Measurements from ENCODE around the gene OR2A25.
"Not testable (repeated sequence)": the region's sequence is repeated elsewhere in the genome, so short reads cannot be mapped to it uniquely, and the experiment has no call there.

OR2A25 gene

GRCh38 chr7:144038887-144039286 is 30.7 kb upstream of the OR2A25 start:
- Mint-ChIP-seq H3K27ac (no peak overlapping the region), H3K36me3 (ENCODE audit: low read depth) (no peaks in the 10 kb centered on the region), H3K4me3 (no peak overlapping the region), H3K9me3 (no peaks in the 10 kb centered on the region), H3K4me1 (ENCODE audit: low read depth) (no peaks in the 10 kb centered on the region), H3K27me3 (ENCODE audit: low read depth) (peaks cover 3% of the 10 kb centered on the region)
- no peak for DNase-seq (ENCODE audit: low spot score)

GRCh38 chr7:144048648-144049047 is 21.0 kb upstream of the OR2A25 start, which contains the start of gene OR2A5:
TSS of gene OR2A5 (plus strand) at chr7:144048948. CDS start at chr7:144050402, 1,454 bp downstream.
- H3K27me3 Mint-ChIP-seq (ENCODE audit: low read depth): no peaks in the 10 kb centered on the region
- H3K9me3 Mint-ChIP-seq: no peaks in the 10 kb centered on the region
- H3K4me3 Mint-ChIP-seq: no peak within 1 kb of the TSS
- H3K27ac Mint-ChIP-seq: no peak within 1 kb of the TSS
- no peaks in the 10 kb centered on the region for H3K4me1 Mint-ChIP-seq (ENCODE audit: low read depth)
- no peaks in the 10 kb centered on the region for H3K36me3 Mint-ChIP-seq (ENCODE audit: low read depth)
- DNase-seq (ENCODE audit: low spot score): no peak

GRCh38 chr7:144049491-144049890 is 20.1 kb upstream of the OR2A25 start:
- DNase-seq (ENCODE audit: low spot score): no peak
- H3K9me3 Mint-ChIP-seq: no peaks in the 10 kb centered on the region
- no peak overlapping the region for H3K4me3 Mint-ChIP-seq
- H3K4me1 Mint-ChIP-seq (ENCODE audit: low read depth): no peaks in the 10 kb centered on the region
- H3K36me3 Mint-ChIP-seq (ENCODE audit: low read depth): no peaks in the 10 kb centered on the region
- no peak overlapping the region for H3K27ac Mint-ChIP-seq
- no peaks in the 10 kb centered on the region for H3K27me3 Mint-ChIP-seq (ENCODE audit: low read depth)

GRCh38 chr7:144050093-144050492 is 19.5 kb upstream of the OR2A25 start:
- Mint-ChIP-seq H3K9me3 (no peaks in the 10 kb centered on the region), H3K27me3 (ENCODE audit: low read depth) (no peaks in the 10 kb centered on the region), H3K4me3 (no peak overlapping the region), H3K27ac (no peak overlapping the region), H3K36me3 (ENCODE audit: low read depth) (no peaks in the 10 kb centered on the region), H3K4me1 (ENCODE audit: low read depth) (no peaks in the 10 kb centered on the region)
- no peak for DNase-seq (ENCODE audit: low spot score)

GRCh38 chr7:144050884-144051283 is 18.7 kb upstream of the OR2A25 start:
- H3K27ac Mint-ChIP-seq; H3K9me3 Mint-ChIP-seq; H3K4me3 Mint-ChIP-seq; H3K27me3 Mint-ChIP-seq (ENCODE audit: low read depth); H3K36me3 Mint-ChIP-seq (ENCODE audit: low read depth); H3K4me1 Mint-ChIP-seq (ENCODE audit: low read depth); DNase-seq (ENCODE audit: low spot score): not testable (repeated sequence)

GRCh38 chr7:144057954-144058353 is 11.7 kb upstream of the OR2A25 start:
- Mint-ChIP-seq H3K9me3 (no peaks in the 10 kb centered on the region), H3K27me3 (ENCODE audit: low read depth) (no peaks in the 10 kb centered on the region), H3K4me3 (no peak overlapping the region), H3K27ac (no peak overlapping the region), H3K36me3 (ENCODE audit: low read depth) (no peaks in the 10 kb centered on the region), H3K4me1 (ENCODE audit: low read depth) (no peaks in the 10 kb centered on the region)
- no peak for DNase-seq (ENCODE audit: low spot score)

GRCh38 chr7:144063710-144064109 is 5.9 kb upstream of the OR2A25 start:
- DNase-seq (ENCODE audit: low spot score): no peak
- Mint-ChIP-seq H3K9me3 (no peaks in the 10 kb centered on the region), H3K4me1 (ENCODE audit: low read depth) (no peaks in the 10 kb centered on the region), H3K36me3 (ENCODE audit: low read depth) (no peaks in the 10 kb centered on the region), H3K27me3 (ENCODE audit: low read depth) (peaks cover 3% of the 10 kb centered on the region), H3K27ac (no peak overlapping the region), H3K4me3 (no peak overlapping the region)

GRCh38 chr7:144069953-144070352 is 342 bp downstream of the OR2A25 start:
- no peaks in the 10 kb centered on the region for H3K36me3 Mint-ChIP-seq (ENCODE audit: low read depth)
- H3K4me1 Mint-ChIP-seq (ENCODE audit: low read depth): no peaks in the 10 kb centered on the region
- no peak for DNase-seq (ENCODE audit: low spot score)
- peaks cover 3% of the 10 kb centered on the region for H3K27me3 Mint-ChIP-seq (ENCODE audit: low read depth)
- H3K9me3 Mint-ChIP-seq: no peaks in the 10 kb centered on the region
- H3K27ac Mint-ChIP-seq: no peak overlapping the region
- no peak overlapping the region for H3K4me3 Mint-ChIP-seq

GRCh38 chr7:144074374-144074773 is 4.8 kb downstream of the OR2A25 start:
- no peak for DNase-seq (ENCODE audit: low spot score)
- no peak overlapping the region for H3K4me3 Mint-ChIP-seq
- H3K9me3 Mint-ChIP-seq: no peaks in the 10 kb centered on the region
- no peaks in the 10 kb centered on the region for H3K4me1 Mint-ChIP-seq (ENCODE audit: low read depth)
- H3K27me3 Mint-ChIP-seq (ENCODE audit: low read depth): no peaks in the 10 kb centered on the region
- no peaks in the 10 kb centered on the region for H3K36me3 Mint-ChIP-seq (ENCODE audit: low read depth)
- H3K27ac Mint-ChIP-seq: no peak overlapping the region

- no peak within 1 kb of the TSS for H3K27ac Mint-ChIP-seq
- H3K36me3 Mint-ChIP-seq (ENCODE audit: low read depth): no peaks in the 10 kb centered on the region
- DNase-seq (ENCODE audit: low spot score): no peak
- peaks cover 2% of the 10 kb centered on the region for H3K27me3 Mint-ChIP-seq (ENCODE audit: low read depth)
- H3K4me1 Mint-ChIP-seq (ENCODE audit: low read depth): no peaks in the 10 kb centered on the region
- H3K9me3 Mint-ChIP-seq: peaks cover 4% of the 10 kb centered on the region
- no peak within 1 kb of the TSS for H3K4me3 Mint-ChIP-seq
These were observed 16.4 kb downstream of the OR2A25 start, which contains the start of gene OR2A12 for GRCh38 chr7:144085978-144086377. TSS of gene OR2A12 (plus strand) at chr7:144086278. CDS start at chr7:144095108, 8,830 bp downstream.

- Mint-ChIP-seq H3K27ac (no peak overlapping the region), H3K9me3 (peaks cover 8% of the 10 kb centered on the region), H3K27me3 (ENCODE audit: low read depth) (peaks cover 2% of the 10 kb centered on the region), H3K4me3 (no peak overlapping the region), H3K4me1 (ENCODE audit: low read depth) (no peaks in the 10 kb centered on the region), H3K36me3 (ENCODE audit: low read depth) (no peaks in the 10 kb centered on the region)
- DNase-seq (ENCODE audit: low spot score): no peak
These were observed 17.1 kb downstream of the OR2A25 start for GRCh38 chr7:144086730-144087129.

- H3K27ac Mint-ChIP-seq: no peak overlapping the region
- H3K9me3 Mint-ChIP-seq: peaks cover 8% of the 10 kb centered on the region
- no peaks in the 10 kb centered on the region for H3K36me3 Mint-ChIP-seq (ENCODE audit: low read depth)
These were observed 17.6 kb downstream of the OR2A25 start for GRCh38 chr7:144087230-144087629.

GRCh38 chr7:144090667-144091066 is 21.1 kb downstream of the OR2A25 start:
- no peaks in the 10 kb centered on the region for H3K4me1 Mint-ChIP-seq (ENCODE audit: low read depth)
- no peak overlapping the region for H3K27ac Mint-ChIP-seq
- H3K36me3 Mint-ChIP-seq (ENCODE audit: low read depth): no peaks in the 10 kb centered on the region
- H3K9me3 Mint-ChIP-seq: peaks cover 8% of the 10 kb centered on the region
- peaks cover 2% of the 10 kb centered on the region for H3K27me3 Mint-ChIP-seq (ENCODE audit: low read depth)
- no peak overlapping the region for H3K4me3 Mint-ChIP-seq
- no peak for DNase-seq (ENCODE audit: low spot score)

More at GRCh38 chr7:144087230-144087629, 17.6 kb downstream of the OR2A25 start:
- Mint-ChIP-seq H3K27me3 (ENCODE audit: low read depth) (peaks cover 2% of the 10 kb centered on the region), H3K4me1 (ENCODE audit: low read depth) (no peaks in the 10 kb centered on the region), H3K4me3 (no peak overlapping the region)
- no peak for DNase-seq (ENCODE audit: low spot score)

GRCh38 chr7:144098776-144099175 is 29.2 kb downstream of the OR2A25 start:
- H3K4me1 Mint-ChIP-seq (ENCODE audit: low read depth): no peaks in the 10 kb centered on the region
- H3K27ac Mint-ChIP-seq: no peak overlapping the region
- no peaks in the 10 kb centered on the region for H3K36me3 Mint-ChIP-seq (ENCODE audit: low read depth)
- no peak for DNase-seq (ENCODE audit: low spot score)
- no peaks in the 10 kb centered on the region for H3K9me3 Mint-ChIP-seq
- peaks cover 3% of the 10 kb centered on the region for H3K27me3 Mint-ChIP-seq (ENCODE audit: low read depth)
- no peak overlapping the region for H3K4me3 Mint-ChIP-seq

- no peaks in the 10 kb centered on the region for H3K9me3 Mint-ChIP-seq
- H3K27me3 Mint-ChIP-seq (ENCODE audit: low read depth): peaks cover 5% of the 10 kb centered on the region
- DNase-seq (ENCODE audit: low spot score): no peak
- H3K4me3 Mint-ChIP-seq: no peak overlapping the region
- H3K36me3 Mint-ChIP-seq (ENCODE audit: low read depth): no peaks in the 10 kb centered on the region
- no peaks in the 10 kb centered on the region for H3K4me1 Mint-ChIP-seq (ENCODE audit: low read depth)
- H3K27ac Mint-ChIP-seq: no peak overlapping the region
These were observed 31.0 kb downstream of the OR2A25 start for GRCh38 chr7:144100607-144101006.

Measured in T-helper 2 cell treated with Interferon-gamma antibody and Interleukin-4, amounts not matched to agents 5 μg/mL and 100 μg/mL, for 36 hours (primary cell).